Psoas muscle (tissue), 8 donors: ENCODE results near the gene ASB2. TPM values are rescaled to one million over a fixed set of nuclear protein-coding genes. Genes with fewer than 3 reads are reported as not detected.
A peak's percentile ranks its signal among the peaks of the same experiment; 100 is the strongest.

Experiments used
- ATAC-seq, 4 donors: fragments of 200-7000 bp; cut with Tn5 transposase; one replicate each; pipeline ENCODE4 v1.9.1; 2020; ENCODE audit warnings: moderate library complexity in 3 of 4, mild to moderate bottlenecking in 2 of 4
- DNase-seq, 2 donors: peaks; one replicate each; pipeline ENCODE4 v3.0.0-alpha.2; 2020
- H3K27ac ChIP-seq: fragments of 200-600 bp; one replicate; pipeline ENCODE4 v1.8.0; 2022
- H3K27me3 ChIP-seq, 3 donors: fragments of 200-600 bp in 1 of 3; one replicate each; pipeline versions ENCODE4 v1.6.1 to v1.8.0; 2013 to 2022; ENCODE audit warnings: low read length in 2 of 3, mild to moderate bottlenecking in 2 of 3, moderate library complexity in 1 of 3; ENCODE audit not compliant: insufficient read depth in 3 of 3
- H3K36me3 ChIP-seq, 2 donors: fragments of 200-600 bp in 1 of 2; one replicate each; pipeline versions ENCODE4 v1.6.1 to v1.8.0; 2013 to 2022; ENCODE audit warnings: low read depth in 1 of 2, mild to moderate bottlenecking in 1 of 2, moderate library complexity in 1 of 2; ENCODE audit not compliant: insufficient read depth in 1 of 2
- H3K4me1 ChIP-seq: fragments of 200-600 bp; one replicate; pipeline ENCODE4 v1.8.0; 2022
- H3K4me3 ChIP-seq: fragments of 200-600 bp; one replicate; pipeline ENCODE4 v1.8.0; 2022; ENCODE audit warnings: mild to moderate bottlenecking
- H3K9me3 ChIP-seq: fragments of 200-600 bp; one replicate; pipeline ENCODE4 v1.8.0; 2022
- CTCF ChIP-seq: fragments of 200-600 bp; IDR thresholded peaks from one replicate; pipeline ENCODE4 v1.8.0; 2022; ENCODE audit warnings: antibody characterized with exemption
- WGBS, 3 donors: extraction: QIAGEN DNeasy Blood & Tissue Kit; methylation state at CpG; one replicate each; pipeline versions ENCODE4 v1.1.6 to v1.1.7; 2013; 5-methylcytosine and 5-hydroxymethylcytosine counted together
- intact Hi-C, 2 donors: fragments of 100-400 bp; cut with DNase I; formaldehyde crosslinking; loops; one replicate each; pipeline versions ENCODE4 v1.11.0 to v1.14.2; 2022
- polyA plus RNA-seq, 3 donors: library from polyadenylated mRNA; stranded (reverse); fragments of 200-250 nt; gene quantifications; one replicate each; pipeline ENCODE4 v1.2.3, GENCODE V29; 2013
- total RNA-seq, 4 donors: library from RNA; stranded (reverse); fragmentation: NEBNext Ultra II Directional in 2 of 4; extraction: Animal tissue kit (Norgen Biotek cat#: 25700) in 2 of 4; gene quantifications; one replicate each; pipeline versions ENCODE4 v1.2.1 to v1.2.4, GENCODE V29; 2021 to 2023
- donor health status: healthy with polysubstance abuse.
- donor health status: DM: no; HTN: no; CAD: no; lungs with moderate emphysema.
- donor health status: Bipolar disorder and iron deficiency.
- donor health status: healthy.
- donor health status: DM: yes; HTN: yes; CAD: no.
- donor health status: DM: no; HTN: no; CAD: no.
- donor health status: DM: no; HTN: no; CAD: no.
- donor health status: DM: yes; HTN: yes; CAD: no.

The ASB2 gene
- total and polyA plus RNA-seq, 7 donors: 41.2 to 460 (median 230) TPM

- DNase-seq (no peak), ATAC-seq (no peak)
- 79 to 82% (median 80%) methylated on average over 8 of the region's 8 CpGs for WGBS, 3 donors
- H3K4me1 ChIP-seq: peaks cover 9% of the 10 kb centered on the region
- H3K4me3 ChIP-seq: no peak overlapping the region
- TF ChIP-seq CTCF: no peak
- no peak overlapping the region for H3K27ac ChIP-seq
- H3K9me3 ChIP-seq: no peaks in the 10 kb centered on the region
- peaks cover 0 to 4% of the 10 kb centered on the region in 2 donors for H3K36me3 ChIP-seq
- H3K27me3 ChIP-seq: no peaks in the 10 kb centered on the region
- intact Hi-C loops: loop anchor here in 1 of 2 donors (5.0 kb wide), 1 partner anchor 62 kb away; no protein-coding TSS in a partner anchor
These were observed 27.6 kb upstream of the ASB2 start for GRCh38 chr14:94004015-94004414.

GRCh38 chr14:94003397-94003796 is 27.0 kb upstream of the ASB2 start:
- Histone ChIP-seq H3K4me1 (peaks cover 15% of the 10 kb centered on the region), H3K27ac (no peak overlapping the region), H3K4me3 (no peak overlapping the region), H3K9me3 (no peaks in the 10 kb centered on the region), H3K27me3 (no peaks in the 10 kb centered on the region), H3K36me3 (peaks cover 0 to 4% of the 10 kb centered on the region in 2 donors)
- DNase-seq: no peak
- no peak for ATAC-seq
- WGBS, 3 donors: 81 to 90% (median 86%) methylated on average over 4 of the region's 4 CpGs
- no peak for TF ChIP-seq CTCF
- intact Hi-C loops: loop anchor here (1.0 to 5.0 kb wide), 2 partner anchors 61 to 65 kb away; no protein-coding TSS in a partner anchor

DNA sequence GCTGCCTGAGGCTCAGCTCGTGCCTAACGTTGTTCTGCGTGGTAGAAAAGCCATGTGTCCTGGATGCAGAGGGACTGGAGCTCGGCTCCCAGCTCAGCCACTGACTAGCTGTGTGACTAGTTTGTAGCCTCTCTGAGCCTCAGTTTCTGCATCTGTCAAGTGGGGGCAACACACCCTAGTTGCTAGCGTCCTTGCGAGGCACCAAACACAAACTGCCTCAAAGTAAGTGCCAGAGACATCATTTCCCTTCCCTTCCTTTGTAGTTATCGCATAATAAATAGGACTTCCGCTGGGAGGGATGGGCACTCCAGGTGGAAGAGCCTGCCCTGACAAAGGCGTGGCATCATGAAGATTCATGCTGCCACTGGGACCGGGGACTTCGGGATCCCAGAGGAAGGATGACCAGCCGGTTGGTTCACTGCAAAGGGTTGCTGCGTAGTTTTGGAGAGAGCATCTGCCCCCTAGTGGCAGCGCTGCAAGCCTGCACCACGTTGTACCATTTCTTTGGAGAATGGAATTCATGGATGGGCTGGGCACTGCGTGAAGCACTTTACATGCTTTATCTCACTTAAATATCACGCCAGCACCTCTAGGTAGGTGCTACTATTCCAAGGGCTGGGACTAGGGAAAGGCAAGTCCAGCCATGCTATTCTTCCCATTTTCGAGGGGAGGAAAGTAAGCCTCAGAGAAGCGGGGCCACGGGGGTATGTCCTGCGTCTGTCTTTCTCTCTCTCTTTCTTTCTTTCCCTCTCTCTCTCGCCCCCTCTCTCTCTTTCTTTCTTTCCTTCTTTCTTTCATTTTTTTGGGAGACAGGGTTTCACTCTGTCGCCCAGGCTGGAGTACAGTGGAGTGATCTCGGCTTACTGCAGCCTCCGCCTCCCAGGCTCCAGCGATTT is 25.4 kb upstream of the ASB2 start:
- Histone ChIP-seq H3K27ac (peak overlapping the region; percentile 68), H3K4me3 (no peak overlapping the region), H3K27me3 (no peaks in the 10 kb centered on the region), H3K9me3 (no peaks in the 10 kb centered on the region), H3K4me1 (peaks cover 32% of the 10 kb centered on the region), H3K36me3 (peaks cover 0 to 4% of the 10 kb centered on the region in 2 donors)
- ATAC-seq (peak; percentile 67 to 77 (median 72)), DNase-seq (peak; percentile 57 to 75)
- intact Hi-C loops: loop anchor here in 1 of 2 donors (5.0 kb wide), 1 partner anchor 59 kb away; no protein-coding TSS in a partner anchor
- peak; percentile 99 for TF ChIP-seq CTCF
- 38 to 40% (median 39%) methylated on average over 26 of the region's 26 CpGs for WGBS, 3 donors

DNA sequence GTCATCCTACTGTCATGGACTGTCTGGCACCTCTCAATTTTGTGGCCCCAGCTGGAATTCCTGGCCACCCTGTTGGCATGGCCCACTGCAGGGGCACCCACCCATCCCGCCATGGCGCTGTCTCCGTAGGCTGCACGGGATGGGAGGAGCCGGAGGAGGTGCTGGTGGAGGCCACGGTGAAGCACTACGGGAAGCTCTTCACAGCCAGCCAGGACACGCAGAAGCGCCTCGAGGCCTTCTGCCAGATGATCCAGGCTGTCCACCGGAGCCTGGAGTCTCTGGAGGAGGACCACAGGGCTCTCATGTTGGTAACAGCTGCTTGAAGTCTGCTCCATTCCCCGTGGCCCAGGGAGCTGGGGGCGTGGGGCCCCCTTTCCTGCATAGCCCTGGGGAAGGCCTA is 24.6 kb upstream of the ASB2 start:
- ATAC-seq: peak in 2 of 4 donors; percentile 7 to 8
- Histone ChIP-seq H3K4me1 (peaks cover 38% of the 10 kb centered on the region), H3K4me3 (no peak overlapping the region), H3K27ac (peak overlapping the region; percentile 68), H3K27me3 (no peaks in the 10 kb centered on the region), H3K36me3 (peaks cover 0 to 4% of the 10 kb centered on the region in 2 donors), H3K9me3 (no peaks in the 10 kb centered on the region)
- intact Hi-C loops: loop anchor here in 1 of 2 donors (5.0 kb wide), 1 partner anchor 59 kb away; no protein-coding TSS in a partner anchor
- WGBS, 3 donors: 26 to 57% (median 38%) methylated on average over 13 of the region's 13 CpGs
- no peak for DNase-seq
- no peak for TF ChIP-seq CTCF
